Spleen (tissue), 11 donors: ENCODE measurements around the gene IFT81. TPM values are rescaled to one million over a fixed set of nuclear protein-coding genes. Genes with fewer than 3 reads are reported as not detected.

Source experiments
- DNase-seq: peaks from one replicate; pipeline ENCODE4 v3.0.0-alpha.2; 2020
- H3K27ac ChIP-seq, 8 donors: fragments of 200-600 bp; sonication (generic) in 7 of 8; 1 replicate in 4 of 8; 2 replicates in 4 of 8; pipeline versions ENCODE4 v1.5.0 to v1.8.0; 2016 to 2021; ENCODE audit warnings: inconsistent platforms in 4 of 8, mild to moderate bottlenecking in 4 of 8, moderate library complexity in 1 of 8
- H3K27me3 ChIP-seq, 7 donors: fragments of 200-600 bp; sonication (generic) in 6 of 7; replicated peaks in 1 of 7; 1 replicate in 4 of 7; 2 replicates in 3 of 7; pipeline versions ENCODE4 v1.5.0 to v1.8.0; 2016 to 2021; ENCODE audit warnings: inconsistent platforms in 3 of 7, mild to moderate bottlenecking in 1 of 7
- H3K36me3 ChIP-seq, 6 donors: fragments of 200-600 bp; sonication (generic) in 5 of 6; 1 replicate in 4 of 6; 2 replicates in 2 of 6; pipeline versions ENCODE4 v1.5.0 to v1.8.0; 2016 to 2021; ENCODE audit warnings: inconsistent platforms in 2 of 6
- H3K4me1 ChIP-seq, 6 donors: fragments of 200-600 bp; sonication (generic) in 5 of 6; 1 replicate in 3 of 6; 2 replicates in 3 of 6; pipeline versions ENCODE4 v1.5.0 to v1.8.0; 2016 to 2021; ENCODE audit warnings: inconsistent platforms in 3 of 6
- H3K4me3 ChIP-seq, 8 donors: fragments of 200-600 bp; sonication (generic) in 7 of 8; 1 replicate in 4 of 8; 2 replicates in 4 of 8; pipeline versions ENCODE4 v1.5.0 to v1.8.0; 2016 to 2021; ENCODE audit warnings: inconsistent platforms in 4 of 8, mild to moderate bottlenecking in 4 of 8, moderate library complexity in 2 of 8
- H3K9me3 ChIP-seq, 8 donors: fragments of 200-600 bp; sonication (generic) in 7 of 8; 1 replicate in 4 of 8; 2 replicates in 4 of 8; pipeline versions ENCODE4 v1.5.0 to v1.8.0; 2016 to 2021; ENCODE audit warnings: inconsistent platforms in 4 of 8
- CTCF ChIP-seq, 11 experiments: fragments of 200-600 bp in 7 of 11; fragments of 450-650 bp in 4 of 11; sonication (generic) in 4 of 11; IDR thresholded peaks in 8 of 11; conservative IDR thresholded peaks in 3 of 11; 1 replicate in 7 of 11; 2 replicates in 4 of 11; pipeline versions ENCODE4 v1.4.0 to v1.8.0; 2016 to 2021; ENCODE audit warnings: antibody characterized with exemption in 11 of 11, inconsistent platforms in 4 of 11, mild to moderate bottlenecking in 1 of 11
- POLR2A ChIP-seq, 3 donors: fragments of 450-650 bp; IDR thresholded peaks; one replicate each; pipeline ENCODE4 v1.5.1; 2017; ENCODE audit warnings: antibody characterized with exemption in 3 of 3, mild to moderate bottlenecking in 1 of 3
- POLR2AphosphoS5 ChIP-seq, 3 donors: sonication (generic); formaldehyde crosslinking; IDR thresholded peaks; one replicate each; pipeline ENCODE4 v1.5.1; 2017; ENCODE audit warnings: antibody characterized with exemption in 3 of 3
- WGBS, 5 donors: extraction: QIAGEN DNeasy Blood & Tissue Kit in 3 of 5; methylation state at CpG; one replicate each; pipeline versions ENCODE4 v1.1.5 to v1.1.7; 2013 to 2018; 5-methylcytosine and 5-hydroxymethylcytosine counted together
- intact Hi-C: fragments of 100-400 bp; cut with DNase I; formaldehyde crosslinking; loops from one replicate; pipeline ENCODE4 v1.15.0; 2023; ENCODE audit warnings: low total_unique reads
- polyA plus RNA-seq, 3 donors: library from polyadenylated mRNA; stranded (reverse); fragments of 200-250 nt; gene quantifications; one replicate each; pipeline ENCODE4 v1.2.1, GENCODE V29; 2013
- total RNA-seq, 7 donors: library from RNA; depleted of rRNA in 3 of 7; stranded (reverse); fragments of >200 nt in 3 of 7; fragmentation: NEBNext Ultra II Directional in 4 of 7; extraction: Animal tissue kit (Norgen Biotek cat#: 25700) in 4 of 7; gene quantifications; one replicate each; pipeline versions ENCODE4 v1.1.0 to v1.2.1, GENCODE V29; 2016 to 2021
- donor health status: healthy with polysubstance abuse.
- donor health status: DM: no; HTN: no; CAD: no; lungs with moderate emphysema.
- donor health status: DM: no; HTN: no; CAD: no.
- donor health status: Bipolar disorder and iron deficiency.
- donor health status: healthy.
- donor health status: DM: no; HTN: no; CAD: no.
- donor health status: DM: yes; HTN: yes; CAD: no.

IFT81 gene
- total and polyA plus RNA-seq, 10 donors: 1.8 to 10.1 (median 5.2) TPM

DNA sequence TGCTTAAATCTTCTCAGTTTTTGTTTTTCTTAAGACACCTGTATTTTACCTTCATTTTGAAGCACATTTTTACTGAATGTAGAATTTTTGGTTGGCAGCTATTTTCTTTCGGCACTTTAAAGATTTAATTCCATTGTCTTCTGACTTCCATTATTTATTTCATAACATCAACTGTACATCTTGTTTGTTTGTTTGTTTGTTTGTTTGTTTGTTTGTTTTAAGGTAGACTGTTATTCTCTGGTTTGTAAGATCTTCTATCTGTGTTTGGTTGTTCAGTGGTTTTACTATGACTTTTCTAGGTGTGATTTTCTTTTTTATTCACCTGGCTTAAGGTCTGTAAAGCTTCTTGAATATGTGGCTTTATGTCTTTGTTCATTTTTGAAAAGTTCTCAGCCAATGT is 61.9 kb downstream of the IFT81 start:
- 95 to 100% (median 97%) methylated on average over 1 of the region's 1 CpG for WGBS, 5 donors
- intact Hi-C loops: no loop called here
- peaks cover 0 to 16% (median 0%) of the 10 kb centered on the region in 6 donors for H3K36me3 ChIP-seq
- no peak overlapping the region for H3K4me3 ChIP-seq
- no peaks in the 10 kb centered on the region for H3K4me1 ChIP-seq
- no peaks in the 10 kb centered on the region for H3K27me3 ChIP-seq
- TF ChIP-seq CTCF (IDR thresholded peaks at IDR 0.05 in 8 of 11, conservative IDR thresholded peaks at IDR 0.05 in 3 of 11) (no peak), POLR2A (IDR thresholded peaks at IDR 0.05) (no peak), POLR2AphosphoS5 (IDR thresholded peaks at IDR 0.05) (no peak)
- DNase-seq: no peak
- H3K9me3 ChIP-seq: peaks cover 7 to 32% (median 19%) of the 10 kb centered on the region in 8 donors
- H3K27ac ChIP-seq: no peak overlapping the region

DNA sequence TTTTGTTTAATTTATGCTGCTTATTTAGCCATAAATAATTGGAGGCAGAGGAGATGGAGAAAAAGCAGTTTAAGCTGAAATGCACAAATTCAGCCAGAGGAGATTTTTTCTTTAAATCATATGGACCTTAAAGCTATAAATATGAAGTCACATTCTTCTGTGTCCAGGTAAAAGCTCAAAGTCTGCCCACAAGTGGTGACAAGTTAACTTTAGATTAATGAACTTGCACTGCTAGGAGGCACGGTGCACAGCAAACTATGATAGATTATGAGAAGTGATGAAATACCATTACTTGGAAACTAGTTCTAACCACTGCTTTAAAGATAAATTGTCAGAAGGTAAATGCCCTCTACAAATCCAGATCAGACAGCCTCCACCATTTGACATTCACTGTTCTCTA is 69.0 kb downstream of the IFT81 start:
- H3K27ac ChIP-seq: no peak overlapping the region
- 74 to 92% (median 84%) methylated on average over 1 of the region's 1 CpG for WGBS, 5 donors
- no peak for DNase-seq
- peaks cover 0 to 5% (median 0%) of the 10 kb centered on the region in 8 donors for H3K9me3 ChIP-seq
- intact Hi-C loops: no loop called here
- H3K4me1 ChIP-seq: no peaks in the 10 kb centered on the region
- H3K27me3 ChIP-seq: no peaks in the 10 kb centered on the region
- TF ChIP-seq POLR2AphosphoS5 (IDR thresholded peaks at IDR 0.05) (no peak), CTCF (IDR thresholded peaks at IDR 0.05 in 8 of 11, conservative IDR thresholded peaks at IDR 0.05 in 3 of 11) (no peak), POLR2A (IDR thresholded peaks at IDR 0.05) (no peak)
- peaks cover 0 to 23% (median 0%) of the 10 kb centered on the region in 6 donors for H3K36me3 ChIP-seq
- H3K4me3 ChIP-seq: no peak overlapping the region

DNA sequence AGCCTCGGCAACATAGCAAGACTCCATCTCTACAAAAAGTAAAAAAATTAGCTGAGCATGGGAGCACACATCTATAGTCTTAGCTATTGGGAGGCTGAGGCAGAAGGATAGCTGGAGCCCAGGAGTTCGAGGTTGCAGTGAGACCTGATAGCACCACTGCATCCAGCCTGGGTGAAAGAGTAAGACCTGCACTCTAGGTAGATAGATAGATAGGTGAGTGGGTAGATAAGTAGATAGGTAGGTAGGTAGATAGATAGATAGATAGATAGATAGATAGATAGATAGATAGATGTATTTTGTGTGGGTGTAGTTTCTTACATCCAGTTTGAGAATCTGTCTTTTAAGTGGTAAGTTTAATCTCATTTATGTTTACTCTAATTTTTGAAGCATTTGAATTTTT is 72.8 kb downstream of the IFT81 start:
- peaks cover 0 to 12% (median 0%) of the 10 kb centered on the region in 6 donors for H3K36me3 ChIP-seq
- H3K9me3 ChIP-seq: peaks cover 0 to 5% (median 0%) of the 10 kb centered on the region in 8 donors
- H3K4me1 ChIP-seq: peaks cover 0 to 9% (median 4%) of the 10 kb centered on the region in 6 donors
- no peak for TF ChIP-seq CTCF (IDR thresholded peaks at IDR 0.05 in 8 of 11, conservative IDR thresholded peaks at IDR 0.05 in 3 of 11)
- TF ChIP-seq POLR2AphosphoS5 (IDR thresholded peaks at IDR 0.05): no peak
- no peak for TF ChIP-seq POLR2A (IDR thresholded peaks at IDR 0.05)
- no peak overlapping the region for H3K4me3 ChIP-seq
- intact Hi-C loops: no loop called here
- no peaks in the 10 kb centered on the region for H3K27me3 ChIP-seq
- no peak for DNase-seq
- H3K27ac ChIP-seq: no peak overlapping the region
- WGBS, 5 donors: 84 to 97% (median 93%) methylated on average over 2 of the region's 2 CpGs

DNA sequence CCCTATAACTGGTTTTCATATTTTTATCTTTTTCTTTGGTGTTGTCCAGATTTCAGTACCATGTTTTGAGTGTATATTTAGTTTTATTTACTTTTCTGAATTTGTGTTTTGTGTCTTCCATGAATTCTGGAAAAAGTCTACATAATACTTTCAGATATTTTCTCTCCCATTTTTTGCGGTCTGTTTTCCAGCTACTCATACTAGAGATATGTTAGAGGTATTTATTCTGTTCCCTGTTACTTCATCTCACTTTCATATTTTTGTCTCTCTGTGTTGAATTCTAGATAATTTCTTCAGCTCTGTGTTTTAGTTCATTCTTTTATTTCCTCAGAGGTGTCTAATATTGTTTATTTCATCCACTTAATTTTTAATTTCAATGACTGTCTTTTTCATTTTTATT is 74.2 kb downstream of the IFT81 start:
- 97 to 100% (median 98%) methylated on average over 1 of the region's 1 CpG for WGBS, 5 donors
- H3K9me3 ChIP-seq: peaks cover 0 to 5% (median 0%) of the 10 kb centered on the region in 8 donors
- no peak for TF ChIP-seq CTCF (IDR thresholded peaks at IDR 0.05 in 8 of 11, conservative IDR thresholded peaks at IDR 0.05 in 3 of 11)
- TF ChIP-seq POLR2A (IDR thresholded peaks at IDR 0.05): no peak
- TF ChIP-seq POLR2AphosphoS5 (IDR thresholded peaks at IDR 0.05): no peak
- no peaks in the 10 kb centered on the region for H3K27me3 ChIP-seq
- peaks cover 0 to 9% (median 0%) of the 10 kb centered on the region in 6 donors for H3K36me3 ChIP-seq
- no peak overlapping the region for H3K27ac ChIP-seq
- peaks cover 0 to 9% (median 4%) of the 10 kb centered on the region in 6 donors for H3K4me1 ChIP-seq
- intact Hi-C loops: no loop called here
- DNase-seq: no peak
- no peak overlapping the region for H3K4me3 ChIP-seq
